ENCODE measurements around the gene RAI2.

Gene RAI2

DNA sequence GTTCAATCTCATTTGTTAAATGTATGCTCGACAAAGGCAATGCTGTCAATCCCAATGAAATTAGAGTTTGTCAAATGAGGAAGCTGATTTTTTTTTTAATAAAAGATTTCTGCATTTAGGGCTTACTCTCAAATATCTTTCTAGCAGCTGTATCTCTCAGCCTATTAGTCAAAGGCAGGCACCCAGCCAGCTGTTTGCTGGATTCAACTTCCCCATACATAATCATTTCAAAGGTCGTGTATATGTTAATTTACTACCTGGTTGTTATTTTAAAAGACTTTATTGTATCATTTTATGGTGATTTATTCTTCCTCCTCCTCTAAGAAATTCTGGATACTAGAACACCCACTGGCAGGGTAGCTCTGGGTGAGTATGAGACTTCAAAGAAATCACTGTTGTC lies 27.1 kb downstream of the RAI2 start:
- ChIA-PET CTCF (interaction anchor here (1.2 kb wide), 1 partner anchor 21 kb away, joined by 4 read pairs; no protein-coding TSS in a partner anchor), POLR2A (no interaction called here)
- TF ChIP-seq FOXM1 (IDR thresholded peaks at IDR 0.05; ENCODE audit: borderline replicate concordance) = no peak
- no peak for TF ChIP-seq L3MBTL2 (conservative IDR thresholded peaks at IDR 0.05)
- no peak for TF ChIP-seq FOXA1 (IDR thresholded peaks at IDR 0.05)
- no peak for TF ChIP-seq SP1 (IDR thresholded peaks at IDR 0.05)
- TF ChIP-seq, protein P1, sequence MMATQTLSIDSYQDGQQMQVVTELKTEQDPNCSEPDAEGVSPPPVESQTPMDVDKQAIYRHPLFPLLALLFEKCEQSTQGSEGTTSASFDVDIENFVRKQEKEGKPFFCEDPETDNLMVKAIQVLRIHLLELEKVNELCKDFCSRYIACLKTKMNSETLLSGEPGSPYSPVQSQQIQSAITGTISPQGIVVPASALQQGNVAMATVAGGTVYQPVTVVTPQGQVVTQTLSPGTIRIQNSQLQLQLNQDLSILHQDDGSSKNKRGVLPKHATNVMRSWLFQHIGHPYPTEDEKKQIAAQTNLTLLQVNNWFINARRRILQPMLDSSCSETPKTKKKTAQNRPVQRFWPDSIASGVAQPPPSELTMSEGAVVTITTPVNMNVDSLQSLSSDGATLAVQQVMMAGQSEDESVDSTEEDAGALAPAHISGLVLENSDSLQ (IDR thresholded peaks at IDR 0.05) = no peak
- no peak for TF ChIP-seq CTBP1 (IDR thresholded peaks at IDR 0.05; ENCODE audit: borderline replicate concordance)
- no peak for TF ChIP-seq FOXK2 (IDR thresholded peaks at IDR 0.05)
- no peak for TF ChIP-seq ZNF384 (IDR thresholded peaks at IDR 0.05)
- no peak for TF ChIP-seq SUZ12 (IDR thresholded peaks at IDR 0.05)
- no peak for TF ChIP-seq HDGF (IDR thresholded peaks at IDR 0.05; ENCODE audit: borderline replicate concordance)
- no peak for TF ChIP-seq BHLHE40 (IDR thresholded peaks at IDR 0.05; ENCODE audit: borderline replicate concordance)
- no peak for TF ChIP-seq NFRKB (IDR thresholded peaks at IDR 0.05)
- no peak for TF ChIP-seq ARNT (IDR thresholded peaks at IDR 0.05)
- TF ChIP-seq TARDBP (IDR thresholded peaks at IDR 0.05) = no peak
- no peak for TF ChIP-seq LEF1 (IDR thresholded peaks at IDR 0.05; ENCODE audit: borderline replicate concordance)
- no peak for TF ChIP-seq ELF4 (IDR thresholded peaks at IDR 0.05)
- DNase-seq (ENCODE audit: extremely low spot score) = no peak

DNA sequence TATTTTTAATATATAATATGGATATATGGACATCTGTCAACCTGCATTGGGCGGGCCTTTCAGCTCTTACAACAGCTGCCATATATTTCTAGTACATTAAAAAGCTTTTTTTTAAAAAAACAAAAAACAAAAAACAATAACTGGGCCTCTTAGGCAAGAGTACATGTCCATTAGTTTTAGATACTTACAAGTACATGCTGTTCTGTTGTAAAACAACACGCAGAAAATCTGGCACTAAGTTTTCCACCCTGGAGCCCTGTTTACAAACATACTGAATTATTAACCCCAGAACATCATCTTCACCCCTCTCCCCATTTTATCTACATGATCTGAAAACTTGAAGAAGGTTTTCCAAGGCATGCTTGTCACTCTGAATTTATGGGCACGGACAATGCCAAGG lies 29.8 kb downstream of the RAI2 start:
- TF ChIP-seq LEF1 (IDR thresholded peaks at IDR 0.05; ENCODE audit: borderline replicate concordance) = no peak
- TF ChIP-seq FOXM1 (IDR thresholded peaks at IDR 0.05; ENCODE audit: borderline replicate concordance) = no peak
- no peak for TF ChIP-seq ARNT (IDR thresholded peaks at IDR 0.05)
- TF ChIP-seq CTBP1 (IDR thresholded peaks at IDR 0.05; ENCODE audit: borderline replicate concordance) = no peak
- no peak for TF ChIP-seq NFRKB (IDR thresholded peaks at IDR 0.05)
- no peak for TF ChIP-seq ELF4 (IDR thresholded peaks at IDR 0.05)
- no peak for TF ChIP-seq FOXK2 (IDR thresholded peaks at IDR 0.05)
- no peak for TF ChIP-seq L3MBTL2 (conservative IDR thresholded peaks at IDR 0.05)
- no peak for TF ChIP-seq FOXA1 (IDR thresholded peaks at IDR 0.05)
- no peak for TF ChIP-seq HDGF (IDR thresholded peaks at IDR 0.05; ENCODE audit: borderline replicate concordance)
- no peak for DNase-seq (ENCODE audit: extremely low spot score)
- CTCF ChIA-PET = no interaction called here
- POLR2A ChIA-PET = no interaction called here

DNA sequence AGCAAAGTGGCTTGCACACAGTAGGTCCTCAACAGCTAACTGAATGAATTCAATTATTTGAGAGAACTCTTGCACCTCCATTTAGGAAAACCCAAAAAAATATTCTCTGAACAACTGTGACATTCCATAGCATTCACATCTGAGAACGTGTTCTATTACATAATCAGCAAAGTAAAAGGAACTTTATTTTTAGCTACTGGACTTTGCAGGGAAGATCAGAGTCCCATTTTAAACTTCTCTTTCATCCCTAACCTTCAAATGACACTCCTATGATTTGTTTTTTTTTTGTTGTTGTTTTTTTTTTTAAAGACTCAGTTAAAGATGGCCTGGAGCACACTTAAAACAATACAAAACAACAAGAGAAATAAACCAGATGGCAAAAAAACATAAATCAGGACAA lies 30.9 kb downstream of the RAI2 start:
- ChIA-PET CTCF (interaction anchor here (1.0 kb wide), 1 partner anchor 18 kb away, joined by 3 read pairs; no protein-coding TSS in a partner anchor), POLR2A (no interaction called here)
- DNase-seq (ENCODE audit: extremely low spot score) = no peak
- no peak for TF ChIP-seq ZNF384 (IDR thresholded peaks at IDR 0.05)
- no peak for TF ChIP-seq TARDBP (IDR thresholded peaks at IDR 0.05)
- TF ChIP-seq NFRKB (IDR thresholded peaks at IDR 0.05) = no peak
- no peak for TF ChIP-seq FOXA1 (IDR thresholded peaks at IDR 0.05)
- TF ChIP-seq SP1 (IDR thresholded peaks at IDR 0.05) = no peak
- no peak for TF ChIP-seq BHLHE40 (IDR thresholded peaks at IDR 0.05; ENCODE audit: borderline replicate concordance)
- TF ChIP-seq ELF4 (IDR thresholded peaks at IDR 0.05) = no peak
- no peak for TF ChIP-seq CTBP1 (IDR thresholded peaks at IDR 0.05; ENCODE audit: borderline replicate concordance)
- no peak for TF ChIP-seq FOXK2 (IDR thresholded peaks at IDR 0.05)
- no peak for TF ChIP-seq ARNT (IDR thresholded peaks at IDR 0.05)
- no peak for TF ChIP-seq L3MBTL2 (conservative IDR thresholded peaks at IDR 0.05)
- TF ChIP-seq LEF1 (IDR thresholded peaks at IDR 0.05; ENCODE audit: borderline replicate concordance) = no peak
- TF ChIP-seq HDGF (IDR thresholded peaks at IDR 0.05; ENCODE audit: borderline replicate concordance) = no peak
- TF ChIP-seq, protein P1 (IDR thresholded peaks at IDR 0.05) = no peak
- TF ChIP-seq SUZ12 (IDR thresholded peaks at IDR 0.05) = no peak
- no peak for TF ChIP-seq FOXM1 (IDR thresholded peaks at IDR 0.05; ENCODE audit: borderline replicate concordance)

DNA sequence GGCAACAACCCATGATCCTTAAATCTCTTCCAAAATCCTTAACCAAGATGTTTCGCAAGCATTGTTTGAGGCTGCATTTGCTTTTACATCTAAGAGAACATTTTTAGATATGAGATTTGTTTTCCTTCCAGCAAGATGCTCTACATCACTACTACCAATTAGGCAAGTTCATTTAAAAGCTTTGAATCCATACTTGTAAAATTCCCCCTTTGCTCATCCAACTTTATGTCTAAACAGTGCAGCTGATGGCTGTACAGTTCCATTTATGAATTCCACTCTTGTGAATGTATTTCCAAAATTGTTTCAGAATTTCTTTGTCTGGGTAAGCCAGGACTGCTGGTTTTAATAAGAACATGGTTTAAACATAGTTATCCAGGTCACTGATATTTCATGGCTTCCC lies 31.5 kb downstream of the RAI2 start:
- CTCF ChIA-PET = interaction anchor here (1.0 kb wide), 1 partner anchor 17 kb away, joined by 3 read pairs; no protein-coding TSS in a partner anchor

DNA sequence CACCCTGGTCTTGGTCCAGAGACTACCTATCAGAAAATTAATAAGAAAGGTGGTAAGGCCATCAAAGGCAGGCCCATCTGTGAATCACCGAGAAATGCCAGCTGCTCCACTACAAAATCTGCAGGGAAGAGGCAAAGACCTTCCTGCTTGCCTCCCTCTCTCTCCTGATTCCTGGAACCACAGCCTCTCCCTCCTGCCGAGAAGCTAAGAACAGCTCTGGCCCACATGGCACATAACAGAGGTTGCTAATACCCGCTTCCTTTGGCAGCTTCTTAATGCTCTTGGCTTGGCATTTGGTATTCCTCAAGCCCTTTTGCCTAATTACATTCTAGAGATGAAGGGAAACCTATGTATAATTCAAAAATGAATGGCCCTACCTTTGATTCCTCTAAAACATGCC lies 32.9 kb downstream of the RAI2 start:
- CTCF ChIA-PET = no interaction called here
- POLR2A ChIA-PET = no interaction called here

More for the DNA sequence above, 31.5 kb downstream of the RAI2 start:
- no peak for DNase-seq (ENCODE audit: extremely low spot score)
- POLR2A ChIA-PET = no interaction called here
- TF ChIP-seq FOXA1 (IDR thresholded peaks at IDR 0.05) (no peak), FOXM1 (IDR thresholded peaks at IDR 0.05; ENCODE audit: borderline replicate concordance) (no peak), BHLHE40 (IDR thresholded peaks at IDR 0.05; ENCODE audit: borderline replicate concordance) (no peak), SUZ12 (IDR thresholded peaks at IDR 0.05) (no peak), TARDBP (IDR thresholded peaks at IDR 0.05) (no peak), LEF1 (IDR thresholded peaks at IDR 0.05; ENCODE audit: borderline replicate concordance) (no peak), SP1 (IDR thresholded peaks at IDR 0.05) (no peak), L3MBTL2 (conservative IDR thresholded peaks at IDR 0.05) (no peak), ARNT (IDR thresholded peaks at IDR 0.05) (no peak), NFRKB (IDR thresholded peaks at IDR 0.05) (no peak), CTBP1 (IDR thresholded peaks at IDR 0.05; ENCODE audit: borderline replicate concordance) (no peak), ZNF384 (IDR thresholded peaks at IDR 0.05) (no peak), HDGF (IDR thresholded peaks at IDR 0.05; ENCODE audit: borderline replicate concordance) (no peak), ELF4 (IDR thresholded peaks at IDR 0.05) (no peak)

More for the DNA sequence above, 32.9 kb downstream of the RAI2 start:
- no peak for DNase-seq (ENCODE audit: extremely low spot score)
- no peak for TF ChIP-seq ARNT (IDR thresholded peaks at IDR 0.05)
- TF ChIP-seq L3MBTL2 (conservative IDR thresholded peaks at IDR 0.05) = no peak
- no peak for TF ChIP-seq SP1 (IDR thresholded peaks at IDR 0.05)
- TF ChIP-seq BHLHE40 (IDR thresholded peaks at IDR 0.05; ENCODE audit: borderline replicate concordance) = no peak
- TF ChIP-seq ELF4 (IDR thresholded peaks at IDR 0.05) = no peak
- no peak for TF ChIP-seq LEF1 (IDR thresholded peaks at IDR 0.05; ENCODE audit: borderline replicate concordance)
- no peak for TF ChIP-seq FOXM1 (IDR thresholded peaks at IDR 0.05; ENCODE audit: borderline replicate concordance)
- no peak for TF ChIP-seq NFRKB (IDR thresholded peaks at IDR 0.05)
- TF ChIP-seq CTBP1 (IDR thresholded peaks at IDR 0.05; ENCODE audit: borderline replicate concordance) = no peak
- TF ChIP-seq FOXA1 (IDR thresholded peaks at IDR 0.05) = no peak
- TF ChIP-seq, protein P1 (IDR thresholded peaks at IDR 0.05) = no peak
- no peak for TF ChIP-seq ZNF384 (IDR thresholded peaks at IDR 0.05)
- no peak for TF ChIP-seq SUZ12 (IDR thresholded peaks at IDR 0.05)
- no peak for TF ChIP-seq HDGF (IDR thresholded peaks at IDR 0.05; ENCODE audit: borderline replicate concordance)
- no peak for TF ChIP-seq TARDBP (IDR thresholded peaks at IDR 0.05)
- no peak for TF ChIP-seq FOXK2 (IDR thresholded peaks at IDR 0.05)
